Measurements from ENCODE around the gene YAP1. TPM values are rescaled to one million over a fixed set of nuclear protein-coding genes. Genes with fewer than 3 reads are reported as not detected.
"Not testable (repeated sequence)": the region's sequence is repeated elsewhere in the genome, so short reads cannot be mapped to it uniquely, and the experiment has no call there.

The YAP1 gene
- total and polyA plus RNA-seq, 2 experiments from 2014 or later = 20.6 to 111 TPM

- Histone ChIP-seq H3K4me3 (no peak overlapping the region), H3K9me2 (replicated peaks; ENCODE audit: insufficient read depth) (no peaks in the 10 kb centered on the region), H3K27me3 (no peaks in the 10 kb centered on the region), H3K79me2 (no peaks in the 10 kb centered on the region), H4K20me1 (ENCODE audit: insufficient read depth, poor library complexity, severe bottlenecking) (no peaks in the 10 kb centered on the region), H3K36me3 (replicated peaks; ENCODE audit: insufficient read depth, low read depth) (no peaks in the 10 kb centered on the region), H3K4me2 (no peak overlapping the region), H3K4me1 (ENCODE audit: insufficient read depth) (peaks cover 10% of the 10 kb centered on the region), H3K27ac (peak overlapping the region; percentile 58), H3K9me3 (ENCODE audit: low read depth) (no peaks in the 10 kb centered on the region), H2AFZ (no peak overlapping the region)
- 56% methylated on average over 4 of the region's 4 CpGs for WGBS (ENCODE audit: low lambda C conversion rate, missing lambda C conversion rate)
- no peak for TF ChIP-seq EZH2 (IDR thresholded peaks at IDR 0.05; ENCODE audit: borderline replicate concordance)
- peak; percentile 57 for DNase-seq (ENCODE audit: low spot score)
These were observed 146.0 kb downstream of the YAP1 start for GRCh38 chr11:102256251-102256650.

GRCh38 chr11:102260241-102260640 is 150.0 kb downstream of the YAP1 start:
- no peaks in the 10 kb centered on the region for H3K27me3 ChIP-seq
- H3K4me2 ChIP-seq = no peak overlapping the region
- no peak overlapping the region for H3K27ac ChIP-seq
- no peaks in the 10 kb centered on the region for H4K20me1 ChIP-seq (ENCODE audit: insufficient read depth, poor library complexity, severe bottlenecking)
- no peaks in the 10 kb centered on the region for H3K9me2 ChIP-seq (replicated peaks; ENCODE audit: insufficient read depth)
- H2AFZ ChIP-seq = no peak overlapping the region
- no peak overlapping the region for H3K4me3 ChIP-seq
- no peak for DNase-seq (ENCODE audit: low spot score)
- WGBS (ENCODE audit: low lambda C conversion rate, missing lambda C conversion rate) = 81% methylated on average over 2 of the region's 2 CpGs
- no peaks in the 10 kb centered on the region for H3K4me1 ChIP-seq (ENCODE audit: insufficient read depth)
- no peaks in the 10 kb centered on the region for H3K9me3 ChIP-seq (ENCODE audit: low read depth)
- no peak for TF ChIP-seq EZH2 (IDR thresholded peaks at IDR 0.05; ENCODE audit: borderline replicate concordance)
- no peak for TF ChIP-seq CTCF (IDR thresholded peaks at IDR 0.05; ENCODE audit: poor library complexity)
- no peak for TF ChIP-seq EZH2phosphoT487 (IDR thresholded peaks at IDR 0.05; ENCODE audit: low read depth, severe bottlenecking, unreplicated experiment)
- no peaks in the 10 kb centered on the region for H3K36me3 ChIP-seq (replicated peaks; ENCODE audit: insufficient read depth, low read depth)
- H3K79me2 ChIP-seq = no peaks in the 10 kb centered on the region

- Histone ChIP-seq H3K79me2 (no peaks in the 10 kb centered on the region), H3K27me3 (no peaks in the 10 kb centered on the region), H4K20me1 (ENCODE audit: insufficient read depth, poor library complexity, severe bottlenecking) (no peaks in the 10 kb centered on the region), H3K4me3 (no peak overlapping the region), H3K9me3 (ENCODE audit: low read depth) (no peaks in the 10 kb centered on the region), H3K4me2 (no peak overlapping the region), H3K36me3 (replicated peaks; ENCODE audit: insufficient read depth, low read depth) (no peaks in the 10 kb centered on the region), H3K4me1 (ENCODE audit: insufficient read depth) (peaks cover 8% of the 10 kb centered on the region), H3K9me2 (replicated peaks; ENCODE audit: insufficient read depth) (no peaks in the 10 kb centered on the region), H3K27ac (no peak overlapping the region), H2AFZ (no peak overlapping the region)
- 55% methylated on average over 3 of the region's 3 CpGs for WGBS (ENCODE audit: low lambda C conversion rate, missing lambda C conversion rate)
- no peak for DNase-seq (ENCODE audit: low spot score)
- TF ChIP-seq EZH2phosphoT487 (IDR thresholded peaks at IDR 0.05; ENCODE audit: low read depth, severe bottlenecking, unreplicated experiment) = no peak
- TF ChIP-seq CTCF (IDR thresholded peaks at IDR 0.05; ENCODE audit: poor library complexity) = no peak
- no peak for TF ChIP-seq EZH2 (IDR thresholded peaks at IDR 0.05; ENCODE audit: borderline replicate concordance)
These were observed 153.2 kb downstream of the YAP1 start for GRCh38 chr11:102263379-102264003.

GRCh38 chr11:102264704-102265103 is 154.5 kb downstream of the YAP1 start:
- not testable (repeated sequence) for H3K9me3 ChIP-seq (ENCODE audit: low read depth); H3K4me3 ChIP-seq; H3K79me2 ChIP-seq; H3K36me3 ChIP-seq (replicated peaks; ENCODE audit: insufficient read depth, low read depth); H3K4me2 ChIP-seq; DNase-seq (ENCODE audit: low spot score); H3K27ac ChIP-seq; H3K27me3 ChIP-seq; H2AFZ ChIP-seq; H4K20me1 ChIP-seq (ENCODE audit: insufficient read depth, poor library complexity, severe bottlenecking); H3K9me2 ChIP-seq (replicated peaks; ENCODE audit: insufficient read depth)
- peaks cover 16% of the 10 kb centered on the region for H3K4me1 ChIP-seq (ENCODE audit: insufficient read depth)
- 97% methylated on average over 5 of the region's 5 CpGs for WGBS (ENCODE audit: low lambda C conversion rate, missing lambda C conversion rate)
